NCI-H1048 (cell line): ENCODE measurements around the gene CCDC134.
"Not testable (repeated sequence)": the region's sequence is repeated elsewhere in the genome, so short reads cannot be mapped to it uniquely, and the experiment has no call there.

ENCODE experiments used
- DNase-seq: peaks from one replicate; lab custom pipeline; 2025; lab: John Stamatoyannopoulos, UW

CCDC134 gene

DNA sequence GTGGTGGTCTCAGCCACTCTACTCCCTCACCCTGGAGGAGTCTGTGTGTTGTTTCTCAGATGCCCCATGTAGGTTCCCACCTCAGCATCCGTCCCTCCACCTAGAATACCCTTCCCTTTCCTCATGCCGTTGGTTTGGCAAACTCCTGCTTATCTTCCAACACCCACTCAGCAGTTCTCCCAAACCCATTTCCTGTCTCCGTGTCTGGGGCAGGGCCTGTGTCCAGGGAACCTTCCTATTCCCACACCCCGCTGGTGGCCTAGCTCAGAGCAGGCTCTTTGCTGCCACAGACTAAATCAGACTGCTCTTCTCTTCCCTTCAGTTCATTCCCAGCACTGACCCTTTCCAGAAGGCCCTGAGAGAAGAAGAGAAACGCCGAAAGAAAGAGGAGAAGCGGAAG, 24.9 kb downstream of the CCDC134 start:
- no peak for DNase-seq

DNA sequence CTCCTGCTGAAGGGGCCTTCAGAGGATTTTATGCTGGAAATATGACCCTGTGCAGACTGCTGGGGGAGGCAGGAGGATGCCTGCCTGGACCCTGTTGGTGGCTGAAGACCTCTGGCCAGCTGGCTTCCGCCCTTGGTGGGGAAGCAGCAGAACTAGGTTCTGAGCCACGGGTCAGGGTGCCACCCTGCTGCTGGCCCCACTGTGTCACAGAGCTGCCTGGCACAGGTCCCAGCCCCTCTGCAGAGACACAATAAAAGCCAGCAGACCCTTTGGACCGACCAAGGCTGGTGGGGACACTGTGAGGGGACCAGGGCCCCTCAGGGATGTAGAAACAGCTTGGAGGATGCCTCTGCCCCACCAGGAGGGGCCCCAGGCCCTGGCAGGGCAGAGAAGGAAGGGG, 25.5 kb downstream of the CCDC134 start:
- no peak for DNase-seq

DNA sequence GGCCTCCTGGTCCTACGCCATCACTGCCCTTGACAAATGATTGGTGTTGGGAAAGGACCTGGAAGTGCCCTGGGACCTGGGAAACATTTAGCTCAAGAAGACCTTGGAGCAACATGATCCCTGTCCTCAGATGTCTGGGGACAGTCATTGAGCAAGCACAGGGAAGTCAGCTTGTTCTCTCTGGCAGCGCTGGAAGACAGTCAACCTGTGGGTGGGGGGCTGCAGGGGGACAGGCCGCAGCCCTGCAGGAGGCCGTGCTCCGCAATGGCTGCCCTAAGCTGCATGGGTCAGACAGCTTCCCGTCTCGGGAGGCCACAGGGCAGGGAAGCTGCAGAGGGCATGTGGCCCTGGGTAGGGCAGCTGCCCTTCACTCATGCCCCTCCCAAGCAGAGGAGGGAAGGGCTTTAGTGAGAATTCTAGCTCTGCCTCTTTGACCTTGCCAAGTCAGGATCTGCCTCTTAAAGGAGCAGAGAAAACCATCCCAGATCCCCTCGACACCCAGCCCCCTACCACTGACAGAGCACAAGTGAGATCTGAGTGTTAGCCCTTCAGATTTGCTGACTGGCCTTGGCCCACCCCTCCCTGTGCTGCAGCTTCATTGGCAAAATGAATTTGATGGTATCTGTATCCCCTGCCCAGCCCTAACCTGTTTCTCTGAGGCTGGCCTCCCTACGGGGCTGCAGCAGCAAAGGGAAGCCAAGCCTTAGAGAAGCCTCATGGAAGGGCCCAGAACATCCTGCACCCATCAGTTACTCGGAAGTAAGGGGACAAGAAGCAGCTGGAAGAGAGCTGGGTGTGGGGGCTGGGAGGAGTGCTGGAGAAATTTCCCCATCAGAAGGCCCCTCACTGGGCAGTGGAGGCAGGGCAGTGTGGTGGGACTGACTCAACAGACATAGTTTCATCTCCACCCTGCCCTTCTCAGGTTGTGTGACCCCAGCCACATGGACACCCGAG, 26.2 kb downstream of the CCDC134 start:
- no peak for DNase-seq

- no peak for DNase-seq
These were observed 27.2 kb downstream of the CCDC134 start for GRCh38 chr22:41827671-41828070.

GRCh38 chr22:41828516-41828915, 28.0 kb downstream of the CCDC134 start:
- no peak for DNase-seq

DNA sequence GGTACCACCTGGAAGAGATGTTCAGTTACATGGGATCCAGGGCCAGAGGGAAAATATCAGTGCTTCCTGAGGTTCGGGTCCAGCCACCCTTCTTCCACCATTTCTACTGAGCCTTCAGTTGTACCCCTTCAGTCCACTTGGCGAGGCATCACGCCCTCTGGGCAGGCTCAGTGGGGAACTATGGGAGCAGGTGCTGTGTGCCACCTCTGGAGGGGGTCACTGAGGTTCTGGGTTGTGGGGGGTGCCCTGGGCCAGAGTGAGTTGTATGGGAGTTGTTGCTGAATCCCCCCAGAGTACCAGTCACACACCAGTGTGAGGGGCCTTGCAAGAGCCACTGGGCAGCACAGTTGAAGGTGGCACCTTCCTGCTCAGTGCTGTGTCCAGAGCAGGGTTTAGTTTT, 29.7 kb downstream of the CCDC134 start:
- DNase-seq: no peak

DNA sequence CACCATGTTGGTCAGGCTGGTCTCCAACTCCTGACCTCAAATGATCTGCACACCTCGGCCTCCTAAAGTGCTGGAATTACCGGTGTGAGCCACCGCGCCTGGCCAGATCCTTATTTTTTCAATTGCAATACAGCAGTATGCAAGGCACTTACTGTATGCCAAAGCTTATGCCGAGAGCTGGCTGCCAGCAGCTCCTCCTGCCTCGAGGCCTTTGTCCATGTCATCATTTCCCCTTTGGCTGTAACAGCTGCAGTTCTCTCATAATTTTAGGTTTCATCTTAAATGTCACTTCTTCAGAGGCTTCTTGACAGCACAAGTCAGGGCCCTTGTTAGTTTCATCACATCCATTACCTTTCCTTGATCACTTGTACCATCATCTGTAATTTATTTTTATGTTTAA, 30.9 kb downstream of the CCDC134 start:
- DNase-seq: no peak

DNA sequence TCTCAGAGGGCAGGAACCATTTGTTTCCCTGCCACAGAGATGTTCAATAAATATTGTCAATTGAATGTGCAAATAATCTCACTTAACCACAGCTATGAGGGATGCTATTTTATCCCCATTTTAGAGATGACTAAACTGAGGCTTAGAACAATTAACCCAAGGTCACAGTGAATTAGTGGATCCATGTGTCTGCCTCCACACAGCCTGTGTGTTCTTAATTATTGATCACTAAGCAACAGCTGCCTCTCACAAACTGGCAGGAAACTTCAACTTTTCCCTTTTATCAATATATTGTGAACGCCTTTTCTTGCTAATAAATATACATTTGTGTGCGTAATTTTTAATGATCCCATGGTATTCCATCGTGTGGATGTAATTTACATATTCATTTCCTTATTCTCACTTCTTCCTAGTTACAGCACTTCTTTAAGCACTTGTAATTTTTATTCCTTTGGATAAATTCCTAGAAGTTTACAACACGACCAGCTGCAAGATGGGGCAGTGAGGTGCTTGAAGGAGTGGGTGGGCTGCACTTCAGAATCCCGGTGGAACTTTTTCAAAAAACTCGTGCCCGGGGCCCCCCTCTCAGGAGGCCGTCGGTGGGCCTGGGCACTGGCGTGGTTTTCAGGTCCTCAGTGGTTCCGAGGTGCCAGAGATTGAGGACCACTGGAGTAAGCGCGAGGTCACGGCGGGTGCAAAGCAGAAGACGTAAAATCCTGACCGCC, 31.5 kb downstream of the CCDC134 start:
- DNase-seq: no peak

- peak; percentile 93 for DNase-seq
These were observed 32.3 kb downstream of the CCDC134 start, which contains the start of gene SREBF2 for GRCh38 chr22:41832553-41833368. Gene SREBF2 (plus strand): TSS chr22:41833105. CDS start chr22:41833271, 166 bp downstream.

DNA sequence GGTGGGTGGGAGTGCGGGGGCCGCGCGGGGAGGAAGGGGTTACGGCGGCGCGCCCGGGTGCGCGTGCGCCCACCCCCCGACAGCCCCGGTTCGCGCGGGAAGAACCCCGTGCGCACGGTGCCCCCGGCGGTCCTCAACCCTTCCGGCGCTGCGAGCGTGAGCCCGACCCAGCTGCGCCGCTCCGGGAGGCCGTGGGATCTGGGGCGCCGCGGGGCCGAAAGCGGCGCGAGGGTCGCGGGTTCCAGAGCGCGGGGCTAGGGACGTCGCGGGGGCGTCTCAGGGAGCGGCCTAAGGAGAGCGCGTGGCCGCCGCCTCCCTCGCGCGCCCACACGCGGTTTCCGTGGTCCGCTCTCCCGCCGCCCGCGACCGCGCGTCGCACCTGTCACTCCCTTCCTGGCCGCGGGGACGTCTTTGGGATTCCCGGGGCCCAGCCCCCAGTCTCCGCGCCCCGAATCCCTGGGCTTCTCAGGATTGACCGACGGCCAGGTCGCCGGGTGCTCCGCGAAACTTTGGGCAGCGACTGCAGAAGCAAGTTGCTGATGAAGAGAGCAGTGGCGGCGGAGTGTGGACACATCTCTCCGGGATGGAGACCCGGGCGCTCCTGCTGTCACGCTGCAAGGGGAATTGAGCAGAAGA, 33.0 kb downstream of the CCDC134 start:
- no peak for DNase-seq

GRCh38 chr22:41834005-41834944, 33.8 kb downstream of the CCDC134 start:
- no peak for DNase-seq

- DNase-seq: not testable (repeated sequence)
These were observed 35.0 kb downstream of the CCDC134 start for GRCh38 chr22:41835462-41835861.

GRCh38 chr22:41836551-41836950, 36.1 kb downstream of the CCDC134 start:
- DNase-seq: no peak

DNA sequence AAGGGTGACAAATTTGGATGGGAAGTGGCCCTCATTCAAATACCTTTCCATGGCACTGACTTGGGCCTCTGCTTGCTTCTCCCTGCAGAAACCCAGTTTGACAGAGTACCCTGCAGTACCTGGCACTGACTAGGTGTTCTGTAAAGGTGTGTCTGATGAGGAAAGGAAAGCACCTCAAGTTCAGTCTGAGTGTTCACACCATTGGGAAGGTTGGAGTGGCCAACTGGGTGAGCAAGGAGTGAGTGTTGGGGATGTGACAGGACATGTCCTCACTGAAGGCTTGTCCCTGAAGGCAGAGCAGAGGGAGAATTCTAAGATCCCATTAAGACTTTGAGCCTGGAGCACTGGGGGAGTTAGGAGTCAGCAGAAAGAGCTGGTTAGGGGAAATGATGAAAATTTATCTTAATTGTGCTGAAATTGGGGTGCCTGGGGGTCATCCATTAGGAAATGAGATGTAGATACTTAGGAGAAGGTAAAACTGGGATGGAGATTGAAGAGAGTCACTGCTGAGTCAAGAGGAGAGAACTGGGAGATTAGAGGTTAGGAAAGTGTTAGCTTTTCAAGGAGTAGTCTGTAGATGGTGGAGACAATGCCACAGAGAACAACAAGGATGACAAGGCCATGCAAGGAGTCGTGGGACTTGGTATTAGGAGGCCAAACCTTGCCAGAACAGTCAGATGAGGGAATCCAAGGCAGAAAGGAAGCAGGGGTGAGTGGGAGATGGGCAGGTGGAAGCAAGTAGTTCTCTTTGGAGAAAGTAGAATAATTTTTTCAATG, 38.6 kb downstream of the CCDC134 start:
- DNase-seq: no peak

DNA sequence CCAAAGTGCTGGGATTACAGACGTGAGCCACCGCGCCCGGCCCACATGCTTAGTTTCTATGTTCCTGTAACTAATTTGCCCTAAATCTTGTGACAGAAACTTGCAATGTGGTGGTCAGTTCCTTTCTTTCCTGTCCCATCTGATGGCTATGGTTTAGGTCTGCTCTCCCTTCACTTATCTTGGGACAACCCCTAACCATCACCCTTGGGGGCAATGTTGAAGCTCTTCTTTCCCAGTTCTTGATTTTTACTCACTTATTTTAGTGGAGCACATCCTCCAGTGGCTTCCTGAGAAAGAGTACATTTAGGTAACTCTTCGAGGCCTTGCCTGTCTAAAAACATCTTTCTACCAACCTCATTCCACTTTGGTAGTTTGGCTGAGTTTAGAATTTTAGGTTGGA, 39.7 kb downstream of the CCDC134 start:
- DNase-seq: no peak

GRCh38 chr22:41841085-41841712, 40.7 kb downstream of the CCDC134 start:
- DNase-seq: no peak

GRCh38 chr22:41842996-41843970, 42.8 kb downstream of the CCDC134 start:
- DNase-seq: no peak

GRCh38 chr22:41844036-41844435, 43.6 kb downstream of the CCDC134 start:
- DNase-seq: no peak
